Hepatic stellate cell (primary cell): ENCODE measurements around the gene KIFBP.
"Not testable (repeated sequence)": the region's sequence is repeated elsewhere in the genome, so short reads cannot be mapped to it uniquely, and the experiment has no call there.

Experiments used
- DNase-seq: peaks from one replicate; pipeline ENCODE4 v3.0.0; 2011; ENCODE audit warnings: low spot score

The KIFBP gene

DNA sequence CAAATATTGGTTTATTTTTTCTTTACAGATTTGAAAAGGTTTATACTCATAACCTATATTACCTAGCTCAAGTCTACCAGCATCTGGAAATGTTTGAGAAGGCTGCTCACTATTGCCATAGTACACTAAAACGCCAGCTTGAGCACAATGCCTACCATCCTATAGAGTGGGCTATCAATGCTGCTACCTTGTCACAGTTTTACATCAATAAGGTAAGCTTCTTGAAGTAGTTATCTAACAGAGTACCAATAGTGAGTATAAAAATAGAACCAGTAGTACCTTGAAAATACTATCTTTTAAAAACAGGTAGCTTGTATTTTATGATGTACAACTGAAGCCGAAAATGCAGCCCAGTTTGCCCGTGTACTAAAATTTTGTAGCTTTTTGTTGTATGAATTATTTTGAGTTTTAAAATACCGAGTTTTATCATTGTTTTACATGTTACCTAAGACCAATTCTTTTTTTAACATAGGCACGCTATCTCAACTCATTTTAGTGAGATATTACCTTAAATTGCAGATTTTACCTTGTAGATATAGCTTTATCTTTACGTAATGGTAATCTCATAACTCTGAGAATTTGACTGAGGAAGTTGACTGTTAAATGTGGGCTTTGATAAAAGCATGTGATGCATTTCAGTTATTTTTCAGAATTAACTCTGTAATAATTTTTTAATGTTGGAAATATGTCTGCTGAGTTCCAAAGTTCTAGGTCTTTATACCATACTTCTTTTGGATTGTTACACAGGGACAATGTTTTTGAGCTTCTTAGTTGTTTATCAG is 17.3 kb downstream of the KIFBP start:
- DNase-seq: no peak

DNA sequence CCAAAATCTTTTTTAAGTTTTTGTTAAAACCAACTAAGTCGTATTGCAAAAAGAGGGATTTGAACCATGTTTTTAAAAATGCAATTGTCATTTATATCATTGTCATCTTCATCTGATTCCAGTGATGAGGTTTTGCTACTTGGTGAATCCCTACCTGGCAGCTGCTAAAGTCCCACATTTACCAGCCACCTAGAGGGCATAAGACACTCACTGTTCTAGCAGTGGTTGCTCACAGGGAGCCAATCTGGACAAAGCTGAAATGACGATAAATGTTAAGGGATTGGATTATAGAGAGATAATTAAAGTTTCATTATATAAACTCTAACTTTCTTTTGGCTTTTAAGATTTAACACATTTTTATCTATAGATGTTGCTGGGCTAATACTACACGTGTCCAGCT is 18.7 kb downstream of the KIFBP start:
- no peak for DNase-seq

DNA sequence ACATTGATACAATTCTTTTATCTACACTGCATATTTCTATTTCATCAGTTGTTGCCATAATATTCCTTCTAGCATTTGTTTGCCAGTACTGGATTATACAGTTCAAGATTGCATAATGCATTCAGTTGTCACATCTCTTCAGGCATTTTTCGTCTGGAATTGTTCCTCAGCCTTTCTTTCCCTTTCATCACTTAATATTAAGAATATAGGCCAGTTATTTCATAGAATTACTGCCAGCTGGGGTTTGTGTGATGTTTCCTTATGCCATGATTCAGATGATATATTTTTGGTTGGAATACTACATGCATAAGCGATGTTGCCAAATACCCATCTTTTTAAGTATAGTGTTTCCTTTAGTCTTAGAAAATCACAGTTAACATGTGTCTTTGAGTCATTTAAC is 20.8 kb downstream of the KIFBP start:
- no peak for DNase-seq

DNA sequence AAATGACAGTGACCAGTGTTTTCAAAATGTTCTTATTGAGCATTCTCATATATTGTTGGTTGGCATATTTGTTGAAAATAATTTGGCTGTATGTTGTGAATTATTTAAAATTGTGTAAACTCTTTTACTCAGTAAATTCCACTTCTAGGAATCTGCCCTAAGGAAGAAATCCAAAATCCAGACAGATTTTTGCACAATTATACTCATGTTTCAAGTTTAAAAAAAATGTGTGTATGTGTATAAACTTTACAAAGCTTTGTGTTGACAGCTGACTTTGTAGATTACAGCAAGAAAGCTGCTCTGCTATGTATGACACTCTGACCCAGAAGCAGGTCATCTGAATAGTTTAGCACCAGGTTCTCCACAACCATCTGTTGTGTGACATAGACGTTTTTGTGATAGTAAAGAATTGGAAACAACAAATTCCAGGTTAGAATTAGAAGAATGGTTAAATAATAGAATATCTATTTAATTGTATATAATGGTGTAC is 21.6 kb downstream of the KIFBP start:
- DNase-seq: no peak

DNA sequence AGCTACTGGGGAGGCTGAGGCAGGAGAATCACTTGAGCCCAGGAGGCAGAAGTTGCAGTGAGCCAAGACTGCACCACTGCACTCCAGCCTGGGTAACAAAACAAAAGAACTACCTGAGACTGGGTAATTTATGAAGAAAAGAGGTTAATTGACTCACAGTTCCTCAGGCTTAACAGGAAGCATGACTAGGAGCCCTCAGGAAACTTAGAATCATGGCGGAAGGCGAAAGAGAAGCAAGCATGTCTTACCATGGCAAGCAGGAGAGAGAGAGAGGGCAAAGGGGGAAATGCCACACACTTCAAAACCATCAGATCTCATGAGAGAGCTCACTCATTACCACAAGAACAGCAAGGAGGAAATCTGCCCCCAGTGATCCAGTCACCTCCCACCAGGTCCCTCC is 24.2 kb downstream of the KIFBP start:
- not testable (repeated sequence) for DNase-seq

DNA sequence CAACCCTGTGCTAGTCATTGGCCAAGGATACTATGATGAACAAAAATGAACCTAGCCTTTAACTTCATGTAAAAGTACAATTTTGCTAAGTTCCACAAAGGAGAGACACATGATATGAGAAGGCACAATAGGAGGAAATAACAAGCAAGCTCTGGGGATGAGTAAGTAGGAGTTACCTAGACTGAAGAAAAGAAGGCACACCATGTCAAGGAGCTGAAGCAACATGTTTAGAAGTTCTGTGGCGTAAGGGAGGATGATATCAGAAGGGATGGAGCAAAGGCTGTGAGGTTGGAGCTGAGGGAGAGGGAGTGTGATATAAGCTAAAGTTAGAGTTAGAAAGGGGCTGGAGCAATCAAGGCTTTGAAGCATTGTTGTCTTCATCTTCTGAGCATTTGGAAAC is 25.6 kb downstream of the KIFBP start:
- DNase-seq: no peak

DNA sequence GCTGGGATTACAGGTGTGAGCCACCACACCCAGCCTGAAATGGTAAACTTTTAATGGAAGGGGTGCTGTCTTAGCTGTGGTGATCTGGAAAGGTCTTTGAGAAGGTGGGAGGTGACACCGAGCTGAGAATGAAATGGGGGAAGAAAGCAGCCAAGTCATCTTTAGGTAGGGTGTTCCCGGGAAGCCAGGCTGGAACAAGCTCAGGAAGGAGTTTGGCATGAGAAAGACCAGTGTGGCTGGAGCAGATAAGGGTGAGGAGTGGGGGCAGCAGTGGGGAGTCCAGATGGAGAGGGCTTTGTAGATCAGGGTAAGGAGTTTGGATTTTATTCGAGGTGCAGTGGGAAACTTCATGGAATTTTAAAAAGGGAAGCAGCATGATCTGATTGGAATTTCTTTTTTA is 30.0 kb downstream of the KIFBP start:
- no peak for DNase-seq

DNA sequence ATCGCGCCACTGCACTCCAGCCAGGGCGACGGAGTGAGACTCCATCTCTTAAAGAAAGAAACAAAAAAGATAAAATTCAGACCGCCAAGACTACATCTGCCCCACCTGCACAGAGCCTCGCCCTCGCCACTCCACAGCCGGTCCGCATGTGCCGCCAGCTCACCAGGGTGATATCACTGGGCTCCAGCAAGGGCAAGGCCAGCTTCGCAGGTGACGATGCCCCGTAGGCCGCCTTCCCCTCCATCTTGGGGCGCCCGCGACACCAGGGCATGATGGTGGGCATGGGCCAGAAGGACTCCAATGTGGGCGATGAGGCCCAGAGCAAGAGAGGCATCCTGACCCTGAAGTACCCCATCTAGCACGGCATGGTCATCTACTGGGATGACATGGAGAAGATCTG is 34.0 kb downstream of the KIFBP start:
- no peak for DNase-seq

DNA sequence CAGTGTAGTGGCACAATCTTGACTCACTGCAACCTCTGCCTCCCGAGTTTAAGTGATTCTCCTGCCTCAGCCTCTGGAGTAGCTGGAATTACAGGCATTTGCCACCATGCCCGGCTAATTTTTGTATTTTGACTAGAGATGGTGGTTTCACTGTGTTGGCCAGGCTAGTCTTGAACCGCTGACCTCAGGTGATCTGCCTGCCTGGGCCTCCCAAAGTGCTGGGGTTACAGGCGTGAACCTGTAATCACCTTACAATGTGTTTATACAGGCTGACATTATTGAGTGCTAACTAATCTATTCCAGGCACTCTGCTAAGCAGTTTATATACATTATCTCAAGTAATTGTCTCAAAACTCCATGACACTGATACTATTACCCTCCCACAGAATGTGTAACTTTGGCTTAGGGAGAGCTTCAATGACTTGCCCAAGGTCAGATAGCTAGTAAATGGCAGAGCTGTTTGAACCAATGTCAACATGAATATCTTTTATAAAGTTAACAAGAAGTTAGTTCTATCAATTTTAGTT is 36.8 kb downstream of the KIFBP start:
- DNase-seq: no peak

DNA sequence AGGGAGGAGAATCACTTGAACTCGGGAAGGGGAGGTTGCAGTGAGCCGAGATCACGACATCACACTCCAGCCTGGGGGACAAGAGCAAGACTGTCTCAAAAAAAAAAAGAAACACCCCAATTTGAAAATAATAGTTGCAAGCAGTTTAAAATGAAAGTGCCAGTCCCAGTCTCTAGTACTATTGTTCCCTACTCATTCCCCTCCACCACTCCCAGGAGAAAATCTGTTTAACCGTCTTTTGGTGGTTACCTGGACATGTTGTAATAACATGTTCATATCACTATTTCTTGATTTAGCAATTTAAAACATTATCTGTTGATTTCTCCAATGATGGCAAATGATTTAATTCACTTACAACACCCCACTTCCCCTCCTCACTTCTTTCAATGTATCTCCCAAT is 44.7 kb downstream of the KIFBP start:
- no peak for DNase-seq

DNA sequence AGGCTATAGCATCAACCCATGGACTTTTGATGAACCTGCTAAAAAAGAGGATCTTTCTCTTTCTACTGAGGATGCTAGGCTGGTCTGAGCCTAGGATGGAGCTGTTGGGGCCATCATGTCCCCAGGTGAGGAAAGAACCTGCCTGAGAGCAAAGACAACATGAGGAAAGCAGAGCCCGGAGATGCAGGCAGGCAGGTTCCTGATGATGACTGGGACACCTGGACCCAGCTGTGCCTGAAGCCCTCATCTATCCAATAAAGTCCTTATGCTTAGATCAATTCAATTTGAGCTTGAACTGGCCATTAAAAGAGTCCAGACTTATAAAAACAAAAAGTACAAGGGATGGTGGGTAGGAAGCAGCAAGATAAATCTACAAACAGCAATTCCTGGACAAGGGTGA is 48.9 kb downstream of the KIFBP start:
- DNase-seq: no peak

DNA sequence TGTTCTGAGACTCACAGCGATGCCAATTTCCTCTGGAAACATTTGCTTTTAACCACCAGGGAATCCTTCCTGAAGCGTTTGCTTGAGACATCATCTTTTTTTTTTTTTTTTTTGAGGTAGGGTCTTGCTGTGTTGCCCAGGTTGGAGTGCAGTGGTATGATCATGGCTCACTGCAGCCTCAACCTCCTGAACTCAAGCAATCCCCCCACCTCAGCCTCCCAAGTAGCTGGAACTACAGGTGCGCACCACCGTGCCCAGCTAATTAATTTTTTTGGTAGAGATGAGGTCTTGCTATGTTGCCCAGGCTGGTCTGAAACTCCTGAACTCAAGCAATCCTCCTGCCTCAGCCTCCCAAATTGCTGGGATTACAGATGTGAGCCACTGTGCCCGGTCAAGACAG is 52.3 kb downstream of the KIFBP start:
- DNase-seq: not testable (repeated sequence)

DNA sequence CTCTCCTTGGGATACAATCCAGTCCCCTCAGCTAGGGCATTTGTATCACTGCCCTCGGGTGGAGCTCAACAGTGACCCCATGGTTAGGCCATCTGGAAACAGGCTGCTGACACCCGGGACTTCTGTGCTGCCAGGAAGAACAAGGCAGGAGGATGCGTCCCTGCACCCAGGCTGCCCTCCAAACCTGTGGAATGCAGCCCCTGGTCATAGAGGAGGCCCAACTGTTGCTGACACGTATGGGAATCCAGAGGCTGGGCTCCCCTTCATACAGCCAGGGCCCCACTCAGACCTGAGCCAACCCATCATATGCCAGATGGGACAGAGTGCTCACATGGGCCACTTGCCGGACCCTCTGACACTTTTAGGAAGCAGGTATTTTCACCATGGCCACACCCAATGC is 53.8 kb downstream of the KIFBP start:
- DNase-seq: no peak

DNA sequence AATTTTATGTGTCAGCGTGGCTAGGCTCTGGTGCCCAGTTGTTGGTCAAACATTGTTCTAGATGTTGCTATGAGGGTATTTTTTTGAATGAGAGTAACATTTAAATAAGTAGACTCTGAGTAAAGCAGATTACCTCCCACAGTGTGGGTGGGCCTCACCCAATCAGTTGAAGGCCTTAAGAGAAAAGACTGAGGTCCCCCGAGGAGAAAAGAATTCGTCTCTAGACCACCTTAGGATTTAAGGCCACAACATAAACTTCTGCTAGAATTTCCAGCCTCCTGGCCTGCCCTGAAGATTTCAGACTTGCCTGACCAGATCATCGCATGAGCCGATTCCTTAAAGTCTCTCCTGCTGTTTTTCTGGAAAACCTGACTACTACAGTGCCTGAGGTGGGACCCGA is 54.2 kb downstream of the KIFBP start:
- no peak for DNase-seq

DNA sequence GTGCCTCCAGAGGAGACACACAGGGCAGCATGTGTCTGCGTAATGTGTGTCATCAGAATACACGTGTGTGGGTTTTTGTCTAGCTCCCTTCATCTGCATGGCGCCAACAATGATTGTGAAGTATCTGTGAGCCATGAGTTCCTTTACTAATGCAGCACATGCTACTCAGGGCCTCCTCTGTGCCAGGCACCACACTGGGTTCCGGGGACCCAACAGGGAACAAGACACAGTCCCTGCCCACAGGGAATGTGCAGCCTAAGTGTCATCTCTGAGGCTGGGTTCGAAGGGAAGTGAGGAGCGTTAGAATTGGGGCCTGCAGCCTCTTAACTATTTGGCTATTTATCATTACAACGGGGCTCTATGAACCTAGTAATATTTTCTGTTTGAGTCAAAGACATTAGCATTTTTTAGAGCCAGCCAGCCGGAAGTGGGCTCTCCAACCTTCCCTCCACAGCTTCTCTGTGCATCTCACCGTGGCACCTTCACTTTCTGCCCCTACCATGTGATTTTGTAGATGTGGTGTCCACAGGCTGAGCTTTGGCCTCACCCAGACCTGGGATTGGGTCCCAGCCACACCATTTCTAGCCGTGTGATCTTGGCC is 55.4 kb downstream of the KIFBP start:
- no peak for DNase-seq

DNA sequence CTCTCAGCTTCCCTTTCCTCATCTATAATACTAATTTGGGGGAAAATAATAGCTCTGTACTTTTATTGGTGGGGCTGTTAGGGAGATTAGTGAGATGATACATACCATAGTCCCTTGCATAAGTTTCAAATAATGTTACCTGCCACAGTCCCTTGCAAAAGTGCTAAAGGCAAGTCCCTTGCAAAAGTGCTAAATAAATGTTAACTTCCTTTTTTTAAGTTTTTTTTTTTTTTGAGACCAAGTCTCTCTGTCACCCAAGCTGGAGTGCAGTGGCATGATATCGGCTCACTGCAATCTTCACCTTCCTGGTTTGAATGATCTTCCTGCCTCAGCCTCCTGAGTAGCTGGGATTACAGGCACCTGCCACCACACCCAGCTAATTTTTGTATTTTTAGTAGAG is 55.9 kb downstream of the KIFBP start:
- DNase-seq: no peak

DNA sequence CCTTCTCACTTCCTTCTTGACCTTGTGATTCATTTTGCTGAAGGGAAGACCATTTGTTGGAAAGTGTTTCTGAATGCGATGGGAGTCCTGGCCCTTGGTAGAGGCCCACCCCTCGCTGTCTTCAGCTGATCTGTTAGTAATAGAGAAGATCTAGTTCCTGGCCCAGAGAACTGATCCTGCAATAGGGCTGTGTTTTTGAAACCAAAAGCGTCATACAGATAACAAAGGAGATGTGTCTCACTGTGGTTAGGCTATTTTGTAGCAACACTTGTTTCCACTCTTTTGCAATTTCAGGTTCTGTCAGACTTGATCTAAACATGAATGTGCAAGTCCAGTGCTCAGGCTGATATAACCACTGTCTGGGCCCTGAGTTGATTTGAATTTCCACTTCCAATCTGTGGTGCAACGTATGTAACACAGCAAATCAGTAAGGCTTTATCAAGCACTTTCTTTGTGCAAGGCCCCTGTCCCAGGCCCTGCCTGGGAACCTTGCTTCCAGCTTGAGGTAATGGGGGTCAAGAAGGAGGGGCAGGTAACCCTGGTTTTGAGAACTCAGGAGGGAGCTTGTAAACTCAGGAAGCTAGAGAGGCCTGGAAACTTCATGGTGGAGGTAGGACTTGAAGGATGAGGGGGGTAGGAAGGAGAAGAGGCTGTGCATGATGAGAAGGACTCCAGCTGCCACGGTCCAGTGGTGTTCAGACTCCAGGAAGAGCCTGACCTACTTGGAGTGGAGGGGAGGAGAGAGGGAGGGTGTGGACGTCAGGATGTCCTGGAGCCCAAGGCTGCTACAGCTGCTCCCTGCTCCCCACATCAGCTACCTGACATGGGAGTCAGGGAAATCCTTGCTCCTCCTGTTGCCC is 57.1 kb downstream of the KIFBP start:
- no peak for DNase-seq

DNA sequence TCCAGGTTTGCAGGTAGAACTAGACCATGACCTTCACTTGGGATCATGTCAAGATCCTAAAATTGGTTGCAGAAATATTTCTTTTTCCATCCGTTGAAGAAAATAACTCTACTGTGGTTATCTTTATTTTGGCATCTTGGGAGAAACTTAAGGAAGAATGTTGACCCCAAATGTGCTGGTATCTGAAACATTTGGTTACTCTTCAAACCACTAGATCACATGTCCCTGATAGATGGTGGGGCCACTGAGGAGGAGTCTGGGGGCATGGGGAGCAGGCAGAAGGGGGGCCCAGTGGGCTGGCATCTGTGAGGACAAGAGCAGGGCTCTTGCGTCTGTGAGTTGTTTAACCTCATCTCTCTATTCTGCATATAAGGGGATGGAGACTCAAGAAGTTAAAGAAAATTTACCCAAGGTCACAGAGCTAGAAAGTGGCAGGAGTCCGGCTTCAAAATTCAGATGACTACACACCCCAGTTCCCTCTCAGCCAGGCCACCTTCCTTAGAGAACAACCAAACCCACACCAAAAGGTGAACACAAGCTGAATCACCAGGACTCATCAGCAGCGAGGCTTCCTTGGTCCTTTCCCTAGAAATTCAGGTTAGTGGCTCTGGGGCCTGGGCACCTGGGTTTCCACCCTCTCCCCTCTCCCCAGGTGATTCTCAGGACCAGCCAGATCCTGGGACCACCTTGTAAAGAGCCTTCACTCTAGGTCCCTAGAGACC is 58.7 kb downstream of the KIFBP start:
- DNase-seq: no peak

DNA sequence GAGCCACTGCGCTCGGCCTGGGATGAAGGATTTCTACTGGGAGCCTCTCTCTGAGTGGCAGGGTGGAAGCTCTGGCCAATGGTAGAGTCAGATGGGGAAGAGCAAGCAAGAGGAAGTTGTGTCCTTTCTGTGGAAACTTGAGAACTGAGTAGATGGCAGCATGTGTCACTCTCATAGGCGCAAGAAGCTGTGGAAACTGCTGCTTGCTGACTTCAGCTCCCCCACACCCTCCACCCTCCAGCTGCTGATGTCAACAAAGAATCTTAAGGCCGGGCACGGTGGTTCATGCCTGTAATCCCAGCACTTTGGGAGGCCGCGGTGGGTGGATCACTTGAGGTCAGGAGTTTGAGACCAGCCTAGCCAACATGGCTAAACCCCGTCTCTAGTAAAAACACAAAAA is 59.5 kb downstream of the KIFBP start:
- DNase-seq: no peak

DNA sequence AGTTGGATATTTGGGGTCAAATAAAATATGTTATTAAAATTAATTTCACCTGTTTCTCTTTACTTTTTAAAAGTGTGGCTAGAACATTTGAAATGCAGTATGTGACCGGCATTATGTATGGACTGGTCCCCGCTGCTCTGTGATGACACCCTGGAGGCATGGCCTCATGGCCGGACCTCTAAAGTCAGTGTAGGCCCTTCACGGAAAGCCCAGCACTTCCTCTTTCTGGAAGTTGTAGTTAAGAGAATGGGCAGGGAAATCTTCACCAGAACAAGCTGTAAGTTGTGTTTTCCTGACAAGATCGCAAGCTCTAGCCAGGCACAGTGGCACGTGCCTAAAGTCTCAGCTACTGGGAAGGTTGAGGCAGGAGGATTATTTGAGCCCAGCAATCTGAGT is 61.0 kb downstream of the KIFBP start:
- DNase-seq: no peak

DNA sequence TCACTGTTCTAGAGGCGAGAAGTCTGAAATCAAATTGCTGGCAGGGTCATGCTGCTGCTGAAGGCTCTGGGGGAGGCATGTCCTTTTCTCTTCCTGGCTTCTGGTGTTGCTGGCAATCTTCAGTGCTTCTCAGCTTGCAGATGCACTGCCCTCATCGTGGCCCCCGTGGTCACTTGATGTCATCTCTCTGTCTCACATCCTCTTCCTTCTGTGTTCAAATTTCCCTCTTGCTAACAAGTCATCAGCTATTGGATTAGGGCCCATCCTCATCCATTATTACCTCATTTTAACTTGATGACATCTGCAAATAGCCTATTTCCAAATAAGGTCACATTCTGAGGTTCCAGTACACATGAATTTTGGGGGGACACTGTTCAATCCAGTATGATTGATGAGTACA is 62.7 kb downstream of the KIFBP start:
- DNase-seq: no peak
